Body of pancreas (tissue), 4 donors: ENCODE measurements around the gene RNF212.

Experiments
- POLR2A ChIP-seq, 3 donors: fragments of 450-650 bp; IDR thresholded peaks; one replicate each; pipeline ENCODE4 v1.6.1; 2016; ENCODE audit warnings: antibody characterized with exemption in 3 of 3, mild to moderate bottlenecking in 2 of 3
- TF ChIP-seq, protein P1 (sequence below), 7 experiments: fragments of 450-650 bp in 4 of 7; fragments of 200-600 bp in 3 of 7; sonication (generic) in 3 of 7; IDR thresholded peaks; one replicate each; pipeline ENCODE4 v1.5.1; 2016 to 2019; ENCODE audit warnings: antibody characterized with exemption in 7 of 7

DNA sequence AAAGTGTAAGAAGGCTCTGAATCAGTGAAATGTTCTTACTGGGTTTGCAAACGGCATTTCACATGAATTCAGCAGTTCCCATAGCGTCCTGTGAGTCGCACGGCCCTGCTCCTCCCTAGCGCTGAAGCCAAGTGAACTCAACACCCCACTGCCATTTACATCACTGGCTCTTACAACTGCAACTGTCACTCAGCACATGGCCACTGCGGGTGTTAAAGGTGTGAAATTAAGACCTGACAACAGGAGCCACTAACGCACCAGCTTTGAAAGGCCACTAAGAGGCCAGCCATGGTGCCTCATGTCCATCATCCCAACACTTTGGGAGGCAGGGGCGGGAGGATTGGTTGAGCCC is 31.7 kb downstream of the RNF212 start:
- TF ChIP-seq, protein P1, sequence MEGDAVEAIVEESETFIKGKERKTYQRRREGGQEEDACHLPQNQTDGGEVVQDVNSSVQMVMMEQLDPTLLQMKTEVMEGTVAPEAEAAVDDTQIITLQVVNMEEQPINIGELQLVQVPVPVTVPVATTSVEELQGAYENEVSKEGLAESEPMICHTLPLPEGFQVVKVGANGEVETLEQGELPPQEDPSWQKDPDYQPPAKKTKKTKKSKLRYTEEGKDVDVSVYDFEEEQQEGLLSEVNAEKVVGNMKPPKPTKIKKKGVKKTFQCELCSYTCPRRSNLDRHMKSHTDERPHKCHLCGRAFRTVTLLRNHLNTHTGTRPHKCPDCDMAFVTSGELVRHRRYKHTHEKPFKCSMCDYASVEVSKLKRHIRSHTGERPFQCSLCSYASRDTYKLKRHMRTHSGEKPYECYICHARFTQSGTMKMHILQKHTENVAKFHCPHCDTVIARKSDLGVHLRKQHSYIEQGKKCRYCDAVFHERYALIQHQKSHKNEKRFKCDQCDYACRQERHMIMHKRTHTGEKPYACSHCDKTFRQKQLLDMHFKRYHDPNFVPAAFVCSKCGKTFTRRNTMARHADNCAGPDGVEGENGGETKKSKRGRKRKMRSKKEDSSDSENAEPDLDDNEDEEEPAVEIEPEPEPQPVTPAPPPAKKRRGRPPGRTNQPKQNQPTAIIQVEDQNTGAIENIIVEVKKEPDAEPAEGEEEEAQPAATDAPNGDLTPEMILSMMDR (IDR thresholded peaks at IDR 0.05): no peak
- no peak for TF ChIP-seq POLR2A (IDR thresholded peaks at IDR 0.05)
